HG03558 (cell line): ENCODE results near the gene SATB2.
A peak's percentile ranks its signal among the peaks of the same experiment; 100 is the strongest.

Experiments
- ATAC-seq: cut with Tn5 transposase; IDR thresholded peaks from one replicate; pipeline ENCODE4 v1.9.1; 2021; ENCODE audit warnings: moderate number of reproducible peaks; ENCODE audit not compliant: unreplicated experiment; ENCODE audit errors: extremely low read depth

The SATB2 gene

GRCh38 chr2:199457147-199458008 is at the start of gene SATB2:
SATB2 (minus strand) TSS chr2:199457939; CDS start chr2:199456037, 1,902 bp downstream.
- no peak for ATAC-seq

- no peak for ATAC-seq
Measured at GRCh38 chr2:199505755-199506403, 48.1 kb upstream of the SATB2 start.

GRCh38 chr2:199503148-199503547 is 45.4 kb upstream of the SATB2 start:
- ATAC-seq: no peak

GRCh38 chr2:199499005-199499404 is 41.3 kb upstream of the SATB2 start:
- no peak for ATAC-seq

GRCh38 chr2:199495147-199495546 is 37.4 kb upstream of the SATB2 start:
- ATAC-seq: no peak

GRCh38 chr2:199490049-199490448 is 32.3 kb upstream of the SATB2 start:
- ATAC-seq: no peak

- ATAC-seq: no peak
Measured at GRCh38 chr2:199488772-199489400, 31.1 kb upstream of the SATB2 start.

GRCh38 chr2:199485732-199486335 is 28.1 kb upstream of the SATB2 start:
- peak; percentile 51 for ATAC-seq

- ATAC-seq: no peak
Measured at GRCh38 chr2:199484927-199485326, 27.2 kb upstream of the SATB2 start.

- no peak for ATAC-seq
Measured at GRCh38 chr2:199480966-199481365, 23.2 kb upstream of the SATB2 start.

- ATAC-seq: no peak
Measured at GRCh38 chr2:199477277-199477834, 19.6 kb upstream of the SATB2 start.

GRCh38 chr2:199471443-199472057 is 13.8 kb upstream of the SATB2 start:
- no peak for ATAC-seq

GRCh38 chr2:199470672-199471442 is 13.1 kb upstream of the SATB2 start:
- no peak for ATAC-seq

GRCh38 chr2:199470361-199470671 is 12.6 kb upstream of the SATB2 start:
- ATAC-seq: no peak

GRCh38 chr2:199469514-199470360 is 12.0 kb upstream of the SATB2 start:
- no peak for ATAC-seq

- no peak for ATAC-seq
Measured at GRCh38 chr2:199468561-199469513, 11.1 kb upstream of the SATB2 start.

GRCh38 chr2:199467066-199467822 is 9.5 kb upstream of the SATB2 start:
- no peak for ATAC-seq
